BJ (cell line): ENCODE data around the gene DPP10. TPM values are rescaled to one million over a fixed set of nuclear protein-coding genes. Genes with fewer than 3 reads are reported as not detected.

ENCODE experiments used
- CTCF ChIA-PET: fragments of 350-600 bp; formaldehyde crosslinking; extraction: SDS; loops from one replicate; lab custom pipeline; 2021; ENCODE audit warnings: antibody characterized with exemption, inconsistent platforms; lab: Yijun Ruan, JAX
- POLR2A ChIA-PET: fragments of 300-600 bp; sonication (Branson Sonifier 250); formaldehyde crosslinking; extraction: SDS; loops from one replicate; lab custom pipeline; 2021; ENCODE audit warnings: antibody characterized with exemption; lab: Charles Lee
- DNase-seq: peaks from one replicate; pipeline ENCODE4 v3.0.0-alpha.2; 2011; ENCODE audit warnings: low read depth
- H3K27me3 ChIP-seq: 2 replicates; pipeline ENCODE4 v1.6.0; 2011; ENCODE audit warnings: low read length; ENCODE audit not compliant: control insufficient read depth, insufficient read depth
- H3K36me3 ChIP-seq: 2 replicates; pipeline ENCODE4 v1.5.1; 2011; ENCODE audit warnings: low read length; ENCODE audit not compliant: control insufficient read depth, insufficient read depth
- H3K4me3 ChIP-seq: 2 replicates; pipeline ENCODE4 v1.5.1; 2011; ENCODE audit warnings: low read depth, mild to moderate bottlenecking, control low read depth, low read length
- polyA plus RNA-seq: library from polyadenylated mRNA; depleted of rRNA; stranded (reverse); fragments of >200 nt; gene quantifications from 2 replicates; pipeline ENCODE4 v1.2.3, GENCODE V29; 2011
- TF ChIP-seq, protein P1 (sequence below): IDR thresholded peaks from 2 replicates; pipeline ENCODE4 v1.5.1; 2011; ENCODE audit warnings: low read depth, mild to moderate bottlenecking, control low read depth, inconsistent platforms, low read length, moderate library complexity; ENCODE audit not compliant: insufficient read depth

The DPP10 gene
- polyA plus RNA-seq, 1 experiment, result not detected

- ChIA-PET POLR2A (no interaction called here), CTCF (no interaction called here)
- Histone ChIP-seq H3K4me3 (no peak overlapping the region), H3K36me3 (no peaks in the 10 kb centered on the region), H3K27me3 (no peaks in the 10 kb centered on the region)
- TF ChIP-seq, protein P1, sequence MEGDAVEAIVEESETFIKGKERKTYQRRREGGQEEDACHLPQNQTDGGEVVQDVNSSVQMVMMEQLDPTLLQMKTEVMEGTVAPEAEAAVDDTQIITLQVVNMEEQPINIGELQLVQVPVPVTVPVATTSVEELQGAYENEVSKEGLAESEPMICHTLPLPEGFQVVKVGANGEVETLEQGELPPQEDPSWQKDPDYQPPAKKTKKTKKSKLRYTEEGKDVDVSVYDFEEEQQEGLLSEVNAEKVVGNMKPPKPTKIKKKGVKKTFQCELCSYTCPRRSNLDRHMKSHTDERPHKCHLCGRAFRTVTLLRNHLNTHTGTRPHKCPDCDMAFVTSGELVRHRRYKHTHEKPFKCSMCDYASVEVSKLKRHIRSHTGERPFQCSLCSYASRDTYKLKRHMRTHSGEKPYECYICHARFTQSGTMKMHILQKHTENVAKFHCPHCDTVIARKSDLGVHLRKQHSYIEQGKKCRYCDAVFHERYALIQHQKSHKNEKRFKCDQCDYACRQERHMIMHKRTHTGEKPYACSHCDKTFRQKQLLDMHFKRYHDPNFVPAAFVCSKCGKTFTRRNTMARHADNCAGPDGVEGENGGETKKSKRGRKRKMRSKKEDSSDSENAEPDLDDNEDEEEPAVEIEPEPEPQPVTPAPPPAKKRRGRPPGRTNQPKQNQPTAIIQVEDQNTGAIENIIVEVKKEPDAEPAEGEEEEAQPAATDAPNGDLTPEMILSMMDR, result no peak
- no peak for DNase-seq
These were observed 25.9 kb downstream of the DPP10 start for GRCh38 chr2:114468343-114468742.

DNA sequence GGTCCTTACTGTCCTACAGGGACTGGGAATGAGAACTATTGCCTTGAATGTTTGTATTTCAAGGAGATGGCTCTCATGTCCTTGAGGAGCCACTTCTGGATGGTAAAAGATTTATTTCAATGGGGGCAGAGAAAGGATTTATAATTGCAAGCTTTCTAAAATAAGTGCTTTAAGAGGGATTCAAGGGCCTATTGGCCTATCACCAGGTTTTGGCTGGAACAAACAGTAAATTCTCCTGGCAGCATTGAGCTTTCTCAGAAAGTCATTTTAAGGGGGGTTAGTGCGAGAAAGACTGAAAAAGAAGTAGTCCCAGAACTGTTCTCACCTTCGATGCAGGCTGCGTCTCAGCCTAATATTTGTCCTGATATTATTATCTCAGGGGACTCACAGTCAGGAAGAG is 29.8 kb downstream of the DPP10 start:
- DNase-seq, result no peak
- no peaks in the 10 kb centered on the region for H3K36me3 ChIP-seq
- no peak overlapping the region for H3K4me3 ChIP-seq
- POLR2A ChIA-PET, result no interaction called here
- TF ChIP-seq, protein P1, result no peak
- no peaks in the 10 kb centered on the region for H3K27me3 ChIP-seq
- CTCF ChIA-PET, result no interaction called here

DNA sequence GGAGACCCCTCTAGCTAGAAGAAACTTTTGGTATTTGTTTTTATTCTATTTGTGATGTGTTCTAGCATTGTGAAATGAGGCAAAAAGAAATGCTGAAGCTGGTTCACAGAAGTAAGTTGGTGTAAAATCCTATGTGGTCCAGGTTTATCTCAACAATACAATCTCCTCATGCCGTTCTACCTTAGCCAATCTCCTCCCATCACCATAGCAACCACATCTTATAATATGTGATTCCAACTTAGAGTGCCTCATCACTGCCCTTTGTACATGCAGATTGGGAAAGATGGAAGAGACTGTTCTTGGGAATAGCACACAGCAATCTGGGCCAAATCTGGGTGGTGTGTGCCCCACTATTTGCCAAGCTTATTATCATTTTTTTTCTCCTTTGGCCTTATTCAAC is 30.3 kb downstream of the DPP10 start:
- CTCF ChIA-PET, result no interaction called here
- Histone ChIP-seq H3K36me3 (no peaks in the 10 kb centered on the region), H3K4me3 (no peak overlapping the region), H3K27me3 (no peaks in the 10 kb centered on the region)
- TF ChIP-seq, protein P1, result no peak
- no peak for DNase-seq
- POLR2A ChIA-PET, result no interaction called here

DNA sequence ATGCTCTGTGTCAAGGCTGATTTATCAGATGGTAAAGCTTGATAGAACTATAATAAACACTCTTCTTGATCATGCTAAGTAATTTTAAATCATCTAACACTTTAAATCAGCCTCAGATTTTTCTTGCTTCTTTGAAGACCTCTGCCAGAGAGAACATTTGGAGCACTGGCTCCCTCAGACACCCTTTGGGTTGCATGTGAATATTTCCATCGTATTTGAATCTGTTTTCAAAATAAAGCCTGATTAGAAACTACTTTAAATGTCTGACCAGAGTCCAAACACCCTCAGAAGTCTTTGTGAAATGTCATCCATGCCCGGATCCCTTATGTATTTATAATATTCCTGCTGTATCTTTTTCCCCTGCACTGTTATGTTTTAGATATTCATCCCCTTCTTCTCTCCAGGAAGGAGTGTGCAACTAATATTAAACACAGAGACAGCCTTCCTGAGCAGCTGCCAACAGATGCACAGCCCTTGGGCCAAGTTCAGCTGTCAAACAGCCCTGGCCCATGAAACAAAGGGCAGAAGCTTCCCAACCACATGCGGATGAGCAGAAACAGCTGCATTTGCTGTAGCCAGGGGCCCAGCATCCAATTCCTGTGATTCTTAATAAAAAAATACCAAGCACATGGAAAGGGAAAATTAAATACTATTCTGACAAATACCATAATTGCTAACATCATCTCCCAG is 46.5 kb downstream of the DPP10 start:
- CTCF ChIA-PET, result no interaction called here
- no peaks in the 10 kb centered on the region for H3K27me3 ChIP-seq

GRCh38 chr2:114495046-114495445 is 52.6 kb downstream of the DPP10 start:
- ChIA-PET CTCF (no interaction called here), POLR2A (no interaction called here)
- no peak overlapping the region for H3K4me3 ChIP-seq
- TF ChIP-seq, protein P1, result no peak
- DNase-seq, result no peak
- H3K36me3 ChIP-seq, result no peaks in the 10 kb centered on the region
- no peaks in the 10 kb centered on the region for H3K27me3 ChIP-seq

More for the DNA sequence above, 46.5 kb downstream of the DPP10 start:
- no peak for DNase-seq
- TF ChIP-seq, protein P1, result no peak
- POLR2A ChIA-PET, result no interaction called here
- H3K36me3 ChIP-seq, result no peaks in the 10 kb centered on the region
- no peak overlapping the region for H3K4me3 ChIP-seq
